ENCODE results near the gene SMARCE1. TPM values are rescaled to one million over a fixed set of nuclear protein-coding genes. Genes with fewer than 3 reads are reported as not detected.

SMARCE1 gene
- total RNA-seq, 1 donor from 2014 or later = 89.5 TPM

- H4K20me1 ChIP-seq (ENCODE audit: insufficient read depth, low read length) = no peaks in the 10 kb centered on the region
- Mint-ChIP-seq H3K27ac (ENCODE audit: unreplicated experiment) (no peak overlapping the region), H3K9me3 (ENCODE audit: unreplicated experiment) (peaks cover 11% of the 10 kb centered on the region), H3K36me3 (ENCODE audit: low read depth, unreplicated experiment) (no peaks in the 10 kb centered on the region), H3K4me1 (ENCODE audit: low read depth, unreplicated experiment) (no peaks in the 10 kb centered on the region), H3K27me3 (ENCODE audit: low read depth, unreplicated experiment) (peaks cover 14% of the 10 kb centered on the region), H3K4me3 (ENCODE audit: unreplicated experiment) (no peak overlapping the region)
- no peaks in the 10 kb centered on the region for H3K9me3 ChIP-seq (ENCODE audit: insufficient read depth, low read depth, low read length)
- no peaks in the 10 kb centered on the region for H3K79me2 ChIP-seq (ENCODE audit: insufficient read depth, low read length)
- H3K27ac ChIP-seq (ENCODE audit: low read depth, low read length) = no peak overlapping the region
- FAIRE-seq (no peak), DNase-seq (ENCODE audit: low read depth) (no peak)
- no peak for TF ChIP-seq CTCF (IDR thresholded peaks at IDR 0.05; ENCODE audit: insufficient read depth, low read depth, low read length)
- TF ChIP-seq EZH2 (IDR thresholded peaks at IDR 0.05; ENCODE audit: insufficient read depth, low read length) = no peak
- no peak overlapping the region for H3K9ac ChIP-seq (ENCODE audit: low read length)
- no peak overlapping the region for H3K4me3 ChIP-seq (ENCODE audit: insufficient read depth, low read depth, low read length)
- peaks cover 12% of the 10 kb centered on the region for H3K27me3 ChIP-seq (ENCODE audit: insufficient read depth, low read length)
- H3K36me3 ChIP-seq (ENCODE audit: insufficient read depth, low read length) = no peaks in the 10 kb centered on the region
- H3K4me1 ChIP-seq (ENCODE audit: insufficient read depth, low read length) = no peaks in the 10 kb centered on the region
- H2AFZ ChIP-seq (ENCODE audit: low read depth, low read length) = no peak overlapping the region
- H3K4me2 ChIP-seq (ENCODE audit: low read length) = no peak overlapping the region
Observed at GRCh38 chr17:40579471-40579870, 68.1 kb downstream of the SMARCE1 start.

GRCh38 chr17:40577611-40578065 is 70.0 kb downstream of the SMARCE1 start:
- DNase-seq (ENCODE audit: low read depth) (no peak), FAIRE-seq (no peak)
- Histone ChIP-seq H3K4me2 (ENCODE audit: low read length) (no peak overlapping the region), H3K9ac (ENCODE audit: low read length) (no peak overlapping the region), H3K27ac (ENCODE audit: low read depth, low read length) (no peak overlapping the region), H3K9me3 (ENCODE audit: insufficient read depth, low read depth, low read length) (no peaks in the 10 kb centered on the region), H3K36me3 (ENCODE audit: insufficient read depth, low read length) (no peaks in the 10 kb centered on the region), H4K20me1 (ENCODE audit: insufficient read depth, low read length) (no peaks in the 10 kb centered on the region), H3K79me2 (ENCODE audit: insufficient read depth, low read length) (no peaks in the 10 kb centered on the region), H2AFZ (ENCODE audit: low read depth, low read length) (no peak overlapping the region), H3K4me1 (ENCODE audit: insufficient read depth, low read length) (no peaks in the 10 kb centered on the region), H3K4me3 (ENCODE audit: insufficient read depth, low read depth, low read length) (no peak overlapping the region), H3K27me3 (ENCODE audit: insufficient read depth, low read length) (peaks cover 12% of the 10 kb centered on the region)
- Mint-ChIP-seq H3K9me3 (ENCODE audit: unreplicated experiment) (peaks cover 18% of the 10 kb centered on the region), H3K27ac (ENCODE audit: unreplicated experiment) (no peak overlapping the region), H3K4me3 (ENCODE audit: unreplicated experiment) (no peak overlapping the region), H3K36me3 (ENCODE audit: low read depth, unreplicated experiment) (no peaks in the 10 kb centered on the region), H3K4me1 (ENCODE audit: low read depth, unreplicated experiment) (no peaks in the 10 kb centered on the region), H3K27me3 (ENCODE audit: low read depth, unreplicated experiment) (peaks cover 11% of the 10 kb centered on the region)
- TF ChIP-seq EZH2 (IDR thresholded peaks at IDR 0.05; ENCODE audit: insufficient read depth, low read length) (no peak), CTCF (IDR thresholded peaks at IDR 0.05; ENCODE audit: insufficient read depth, low read depth, low read length) (no peak)

GRCh38 chr17:40576113-40576740 is 71.4 kb downstream of the SMARCE1 start:
- Mint-ChIP-seq H3K4me1 (ENCODE audit: low read depth, unreplicated experiment) (no peaks in the 10 kb centered on the region), H3K27me3 (ENCODE audit: low read depth, unreplicated experiment) (peaks cover 14% of the 10 kb centered on the region), H3K27ac (ENCODE audit: unreplicated experiment) (no peak overlapping the region), H3K9me3 (ENCODE audit: unreplicated experiment) (peaks cover 29% of the 10 kb centered on the region), H3K36me3 (ENCODE audit: low read depth, unreplicated experiment) (no peaks in the 10 kb centered on the region), H3K4me3 (ENCODE audit: unreplicated experiment) (no peak overlapping the region)
- no peak overlapping the region for H3K4me2 ChIP-seq (ENCODE audit: low read length)
- no peak overlapping the region for H3K4me3 ChIP-seq (ENCODE audit: insufficient read depth, low read depth, low read length)
- no peaks in the 10 kb centered on the region for H3K36me3 ChIP-seq (ENCODE audit: insufficient read depth, low read length)
- FAIRE-seq = no peak
- H3K79me2 ChIP-seq (ENCODE audit: insufficient read depth, low read length) = no peaks in the 10 kb centered on the region
- H3K27ac ChIP-seq (ENCODE audit: low read depth, low read length) = no peak overlapping the region
- no peak for DNase-seq (ENCODE audit: low read depth)
- H3K9ac ChIP-seq (ENCODE audit: low read length) = no peak overlapping the region
- H4K20me1 ChIP-seq (ENCODE audit: insufficient read depth, low read length) = no peaks in the 10 kb centered on the region
- TF ChIP-seq EZH2 (IDR thresholded peaks at IDR 0.05; ENCODE audit: insufficient read depth, low read length) = no peak
- no peak for TF ChIP-seq CTCF (IDR thresholded peaks at IDR 0.05; ENCODE audit: insufficient read depth, low read depth, low read length)
- no peaks in the 10 kb centered on the region for H3K4me1 ChIP-seq (ENCODE audit: insufficient read depth, low read length)
- no peaks in the 10 kb centered on the region for H3K9me3 ChIP-seq (ENCODE audit: insufficient read depth, low read depth, low read length)
- no peak overlapping the region for H2AFZ ChIP-seq (ENCODE audit: low read depth, low read length)
- peaks cover 14% of the 10 kb centered on the region for H3K27me3 ChIP-seq (ENCODE audit: insufficient read depth, low read length)
